Lung (tissue), 12 donors: ENCODE measurements around the gene UBL7. TPM values are rescaled to one million over a fixed set of nuclear protein-coding genes. Genes with fewer than 3 reads are reported as not detected.

Experiments
- ATAC-seq: fragments of 200-7000 bp; cut with Tn5 transposase; one replicate; pipeline ENCODE4 v1.9.1; 2020; ENCODE audit warnings: moderate number of reproducible peaks; ENCODE audit not compliant: insufficient read depth, low FRiP score
- DNase-seq, 3 donors: peaks; one replicate each; pipeline ENCODE4 v3.0.0-alpha.2; 2013 to 2017
- H3K27ac ChIP-seq, 2 donors: one replicate each; pipeline ENCODE4 v1.5.1; 2013; ENCODE audit warnings: mild to moderate bottlenecking in 2 of 2, moderate library complexity in 2 of 2, control low read depth in 1 of 2, inconsistent platforms in 1 of 2, low read depth in 1 of 2, low read length in 1 of 2
- H3K27me3 ChIP-seq, 3 donors: one replicate each; pipeline ENCODE4 v1.5.1; 2013; ENCODE audit warnings: low read length in 2 of 3; ENCODE audit not compliant: control insufficient read depth in 3 of 3, insufficient read depth in 3 of 3
- H3K36me3 ChIP-seq, 4 donors: one replicate each; pipeline ENCODE4 v1.5.1; 2013; ENCODE audit warnings: low read length in 4 of 4, mild to moderate bottlenecking in 1 of 4, moderate library complexity in 1 of 4; ENCODE audit not compliant: control insufficient read depth in 4 of 4, insufficient read depth in 4 of 4
- H3K4me1 ChIP-seq, 5 donors: one replicate each; pipeline ENCODE4 v1.5.1; 2013; ENCODE audit warnings: low read length in 5 of 5, mild to moderate bottlenecking in 2 of 5, moderate library complexity in 1 of 5; ENCODE audit not compliant: control insufficient read depth in 5 of 5, insufficient read depth in 5 of 5
- H3K4me3 ChIP-seq: one replicate; pipeline ENCODE4 v1.5.1; 2013; ENCODE audit warnings: mild to moderate bottlenecking, control low read depth, moderate library complexity
- H3K9ac ChIP-seq, 2 donors: one replicate each; pipeline ENCODE4 v1.5.1; 2013; ENCODE audit warnings: low read length in 2 of 2, control low read depth in 1 of 2; ENCODE audit not compliant: insufficient read depth in 1 of 2
- H3K9me3 ChIP-seq, 4 donors: one replicate each; pipeline ENCODE4 v1.5.1; 2013; ENCODE audit warnings: low read length in 3 of 4, mild to moderate bottlenecking in 1 of 4, moderate library complexity in 1 of 4; ENCODE audit not compliant: control insufficient read depth in 4 of 4, insufficient read depth in 3 of 4
- WGBS, 2 donors: extraction: QIAGEN DNeasy Blood & Tissue Kit; methylation state at CpG; one replicate each; pipeline ENCODE4 v1.1.7; 2013; 5-methylcytosine and 5-hydroxymethylcytosine counted together
- polyA plus RNA-seq, 2 donors: library from polyadenylated mRNA; stranded (reverse); fragments of 200-250 nt; gene quantifications; one replicate each; pipeline ENCODE4 v1.2.1, GENCODE V29; 2013
- total RNA-seq, 2 donors: library from RNA; depleted of rRNA in 1 of 2; stranded (reverse); fragments of >200 nt in 1 of 2; gene quantifications; one replicate each; pipeline ENCODE4 v1.2.1, GENCODE V29; 2014 to 2021
- TF ChIP-seq, protein P1 (sequence below): IDR thresholded peaks from 2 replicates; pipeline ENCODE4 v1.5.1; 2012; ENCODE audit warnings: mild to moderate bottlenecking; ENCODE audit errors: control extremely low read depth, extremely low read depth
- donor health status: control.
- donor health status: control.
- donor health status: Bipolar disorder and iron deficiency.
- donor health status: healthy.
- donor health status: DM: yes; HTN: yes; CAD: no.

UBL7 gene
- total and polyA plus RNA-seq, 4 donors = 31.8 to 48.0 (median 40.4) TPM

GRCh38 chr15:74428970-74429780 lies 31.8 kb downstream of the UBL7 start:
- Histone ChIP-seq H3K4me1 (peaks cover 0 to 9% (median 0%) of the 10 kb centered on the region in 5 donors), H3K9me3 (no peaks in the 10 kb centered on the region), H3K27ac (no peak overlapping the region), H3K36me3 (no peaks in the 10 kb centered on the region), H3K9ac (no peak overlapping the region), H3K4me3 (no peak overlapping the region), H3K27me3 (peaks cover 0 to 12% (median 7%) of the 10 kb centered on the region in 3 donors)
- no peak for DNase-seq
- 76 to 86% methylated on average over 14 of the region's 14 CpGs for WGBS, 2 donors
- ATAC-seq = no peak
- TF ChIP-seq, protein P1, sequence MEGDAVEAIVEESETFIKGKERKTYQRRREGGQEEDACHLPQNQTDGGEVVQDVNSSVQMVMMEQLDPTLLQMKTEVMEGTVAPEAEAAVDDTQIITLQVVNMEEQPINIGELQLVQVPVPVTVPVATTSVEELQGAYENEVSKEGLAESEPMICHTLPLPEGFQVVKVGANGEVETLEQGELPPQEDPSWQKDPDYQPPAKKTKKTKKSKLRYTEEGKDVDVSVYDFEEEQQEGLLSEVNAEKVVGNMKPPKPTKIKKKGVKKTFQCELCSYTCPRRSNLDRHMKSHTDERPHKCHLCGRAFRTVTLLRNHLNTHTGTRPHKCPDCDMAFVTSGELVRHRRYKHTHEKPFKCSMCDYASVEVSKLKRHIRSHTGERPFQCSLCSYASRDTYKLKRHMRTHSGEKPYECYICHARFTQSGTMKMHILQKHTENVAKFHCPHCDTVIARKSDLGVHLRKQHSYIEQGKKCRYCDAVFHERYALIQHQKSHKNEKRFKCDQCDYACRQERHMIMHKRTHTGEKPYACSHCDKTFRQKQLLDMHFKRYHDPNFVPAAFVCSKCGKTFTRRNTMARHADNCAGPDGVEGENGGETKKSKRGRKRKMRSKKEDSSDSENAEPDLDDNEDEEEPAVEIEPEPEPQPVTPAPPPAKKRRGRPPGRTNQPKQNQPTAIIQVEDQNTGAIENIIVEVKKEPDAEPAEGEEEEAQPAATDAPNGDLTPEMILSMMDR = no peak

GRCh38 chr15:74428442-74428787 lies 32.5 kb downstream of the UBL7 start:
- Histone ChIP-seq H3K9ac (no peak overlapping the region), H3K27ac (no peak overlapping the region), H3K4me1 (peaks cover 0 to 7% (median 0%) of the 10 kb centered on the region in 5 donors), H3K27me3 (peaks cover 0 to 12% (median 7%) of the 10 kb centered on the region in 3 donors), H3K9me3 (no peaks in the 10 kb centered on the region), H3K36me3 (no peaks in the 10 kb centered on the region), H3K4me3 (no peak overlapping the region)
- WGBS, 2 donors = 83 to 86% methylated on average over 5 of the region's 5 CpGs
- DNase-seq (no peak), ATAC-seq (no peak)
- TF ChIP-seq, protein P1 = no peak

DNA sequence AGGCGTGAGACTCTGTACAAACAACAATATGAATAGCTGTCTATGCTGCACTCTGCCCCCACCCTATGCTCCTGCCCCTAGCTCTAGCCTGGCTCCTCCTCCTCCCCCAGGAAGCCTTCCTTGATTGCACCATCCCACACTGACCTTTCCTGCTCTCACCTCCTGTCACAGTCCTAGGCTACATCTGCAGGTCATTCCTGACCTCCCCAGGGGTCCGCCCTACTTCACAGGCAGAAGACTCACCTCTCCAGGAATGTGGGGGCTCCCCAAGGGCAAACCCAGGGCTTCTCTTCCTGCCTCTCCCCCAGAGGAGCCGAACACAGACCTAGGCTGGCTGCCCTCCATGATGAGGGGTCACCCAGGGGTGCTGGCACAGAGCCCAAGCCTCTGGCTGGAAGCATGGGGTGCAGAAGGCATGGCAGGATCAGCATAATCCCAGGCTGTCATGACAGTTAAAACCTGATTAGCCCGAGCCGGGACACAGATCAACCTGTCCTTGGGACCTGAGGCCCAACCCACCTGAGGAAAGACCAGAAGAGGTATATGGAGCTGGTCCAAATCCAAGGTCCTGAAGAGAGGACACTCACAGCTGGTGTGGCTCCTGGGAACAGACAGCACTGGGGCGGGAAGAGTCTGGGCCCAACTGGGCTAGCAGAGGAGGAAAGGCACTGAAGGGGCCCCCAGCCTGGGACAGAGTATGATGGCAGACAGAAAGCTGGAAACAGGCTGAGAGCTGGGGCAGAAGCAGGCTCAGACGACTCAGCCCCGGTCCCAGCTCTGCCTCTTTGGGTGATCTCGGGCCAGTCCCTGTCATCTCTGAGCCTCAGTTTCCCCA lies 33.1 kb downstream of the UBL7 start:
- no peaks in the 10 kb centered on the region for H3K36me3 ChIP-seq
- 88 to 90% methylated on average over 9 of the region's 9 CpGs for WGBS, 2 donors
- TF ChIP-seq, protein P1 = no peak

More for the DNA sequence above, 33.1 kb downstream of the UBL7 start:
- ATAC-seq (no peak), DNase-seq (no peak)
- peaks cover 0 to 12% (median 7%) of the 10 kb centered on the region in 3 donors for H3K27me3 ChIP-seq
- peaks cover 0 to 5% (median 3%) of the 10 kb centered on the region in 5 donors for H3K4me1 ChIP-seq
- H3K9me3 ChIP-seq = no peaks in the 10 kb centered on the region
- H3K4me3 ChIP-seq = no peak overlapping the region
- no peak overlapping the region for H3K27ac ChIP-seq
- no peak overlapping the region for H3K9ac ChIP-seq
